Brain microvascular endothelial cell (primary cell): Measurements from ENCODE around the gene SNN.

Source experiments
- DNase-seq: peaks from one replicate; pipeline ENCODE4 v3.0.0-alpha.2; 2020
- H3K27ac ChIP-seq: fragments of 250-450 bp; sonication (Bioruptor Pico); 2 replicates; pipeline ENCODE4 v1.5.1; 2020; ENCODE audit warnings: mild to moderate bottlenecking, moderate library complexity
- H3K27me3 ChIP-seq: fragments of 250-450 bp; sonication (Bioruptor Pico); replicated peaks from 2 replicates; pipeline ENCODE4 v1.5.1; 2020; ENCODE audit warnings: mild to moderate bottlenecking
- H3K36me3 ChIP-seq: fragments of 250-450 bp; sonication (Bioruptor Pico); replicated peaks from 2 replicates; pipeline ENCODE4 v1.5.1; 2020; ENCODE audit warnings: mild to moderate bottlenecking
- H3K4me3 ChIP-seq: 2 replicates; pipeline ENCODE4 v1.5.1; 2011; ENCODE audit warnings: low read depth, mild to moderate bottlenecking, control low read depth, low read length, moderate library complexity
- in situ Hi-C: cut with HindIII; loops from 2 replicates; pipeline ENCODE4 v1.10.0; 2017; ENCODE audit warnings: low sequenced_read_pairs, low pct_ligation_motif_present
- TF ChIP-seq, protein P1 (sequence below): IDR thresholded peaks from 2 replicates; pipeline ENCODE4 v1.5.1; 2011; ENCODE audit warnings: low read depth, mild to moderate bottlenecking, moderate library complexity, low read length, control low read depth, inconsistent platforms; ENCODE audit errors: missing control alignments

The SNN gene

DNA sequence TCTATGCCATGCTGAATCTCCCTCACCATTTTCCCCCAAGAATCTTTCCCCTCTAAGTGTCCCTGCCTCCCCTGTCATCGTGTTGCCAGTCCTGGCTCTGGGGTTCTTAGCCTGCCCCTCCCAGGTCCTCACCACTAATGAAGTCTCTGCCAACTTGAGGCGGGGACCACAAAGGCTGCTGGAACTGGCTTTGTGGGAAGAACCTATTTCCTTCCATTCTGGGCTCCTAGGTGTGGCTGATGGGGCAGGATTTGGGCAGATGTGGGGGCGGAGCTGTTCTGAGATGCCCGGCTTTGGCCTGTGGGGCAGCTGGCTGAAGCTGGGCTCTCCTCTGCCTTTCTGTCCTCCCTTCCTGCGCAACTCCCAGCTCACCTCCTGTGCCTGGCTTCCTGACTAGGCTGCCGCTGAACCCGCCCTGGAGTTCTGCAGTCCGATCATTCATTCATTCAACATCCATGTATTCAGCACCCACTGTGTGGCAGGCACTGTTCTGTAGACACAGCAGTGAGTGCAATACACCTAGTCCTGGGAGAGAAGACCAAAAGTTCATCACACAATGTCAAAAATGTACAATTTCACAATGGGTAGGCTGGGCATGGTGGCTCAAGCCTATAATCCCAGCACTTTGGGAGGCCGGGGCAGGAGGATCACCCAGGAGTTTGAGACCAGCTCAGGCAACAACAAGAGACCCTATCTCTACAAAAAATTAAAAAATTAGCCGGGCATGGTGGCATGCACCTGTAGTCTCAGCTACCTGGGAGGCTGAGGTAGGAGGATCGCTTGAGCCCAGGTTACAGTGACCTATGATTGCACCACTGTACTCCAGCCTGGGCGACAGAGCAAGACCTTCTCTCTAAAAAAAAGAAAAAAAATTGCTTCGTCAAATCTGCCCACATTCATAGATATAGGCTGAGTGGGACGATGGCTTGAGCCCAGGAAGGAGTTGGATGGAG is 1.9 kb upstream of the SNN start:
- H3K27me3 ChIP-seq, result no peaks in the 10 kb centered on the region
- in situ Hi-C loops, result no loop called here
- TF ChIP-seq, protein P1, sequence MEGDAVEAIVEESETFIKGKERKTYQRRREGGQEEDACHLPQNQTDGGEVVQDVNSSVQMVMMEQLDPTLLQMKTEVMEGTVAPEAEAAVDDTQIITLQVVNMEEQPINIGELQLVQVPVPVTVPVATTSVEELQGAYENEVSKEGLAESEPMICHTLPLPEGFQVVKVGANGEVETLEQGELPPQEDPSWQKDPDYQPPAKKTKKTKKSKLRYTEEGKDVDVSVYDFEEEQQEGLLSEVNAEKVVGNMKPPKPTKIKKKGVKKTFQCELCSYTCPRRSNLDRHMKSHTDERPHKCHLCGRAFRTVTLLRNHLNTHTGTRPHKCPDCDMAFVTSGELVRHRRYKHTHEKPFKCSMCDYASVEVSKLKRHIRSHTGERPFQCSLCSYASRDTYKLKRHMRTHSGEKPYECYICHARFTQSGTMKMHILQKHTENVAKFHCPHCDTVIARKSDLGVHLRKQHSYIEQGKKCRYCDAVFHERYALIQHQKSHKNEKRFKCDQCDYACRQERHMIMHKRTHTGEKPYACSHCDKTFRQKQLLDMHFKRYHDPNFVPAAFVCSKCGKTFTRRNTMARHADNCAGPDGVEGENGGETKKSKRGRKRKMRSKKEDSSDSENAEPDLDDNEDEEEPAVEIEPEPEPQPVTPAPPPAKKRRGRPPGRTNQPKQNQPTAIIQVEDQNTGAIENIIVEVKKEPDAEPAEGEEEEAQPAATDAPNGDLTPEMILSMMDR, result no peak
- no peak overlapping the region for H3K4me3 ChIP-seq
- H3K27ac ChIP-seq, result no peak overlapping the region
- DNase-seq, result no peak
- no peaks in the 10 kb centered on the region for H3K36me3 ChIP-seq

DNA sequence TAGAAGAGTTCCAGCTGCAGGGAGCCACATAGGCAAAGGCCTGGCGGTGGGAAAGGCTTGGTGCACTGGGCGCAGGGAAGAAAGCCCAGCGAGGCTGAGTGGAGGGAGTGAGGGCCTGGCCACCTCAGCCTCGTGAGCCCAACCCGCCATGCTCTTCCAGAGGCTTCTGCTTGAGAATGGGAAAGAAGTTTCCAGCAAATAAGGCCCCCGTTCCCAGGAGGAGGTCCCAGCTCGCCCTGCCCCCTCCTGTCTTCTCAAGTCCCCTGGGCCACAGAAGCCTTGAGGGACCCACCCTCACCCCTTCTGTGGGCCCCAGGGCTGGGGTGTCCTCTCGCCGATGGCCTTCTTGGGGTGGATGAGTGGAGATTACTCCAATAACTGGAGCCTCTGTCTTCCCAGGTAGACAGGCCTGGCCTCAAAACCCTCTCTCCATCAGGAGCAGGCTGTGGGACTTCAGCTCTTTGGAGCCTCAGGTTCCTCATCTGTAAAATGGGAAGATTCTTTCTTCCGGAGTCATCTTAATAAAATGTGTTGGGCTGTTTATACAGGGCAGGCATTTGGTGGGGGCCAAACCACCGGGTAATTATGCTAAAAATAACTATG is 933 bp upstream of the SNN start:
- Histone ChIP-seq H3K27ac (no peak overlapping the region), H3K4me3 (no peak overlapping the region), H3K27me3 (no peaks in the 10 kb centered on the region), H3K36me3 (no peaks in the 10 kb centered on the region)
- no peak for DNase-seq
- in situ Hi-C loops, result no loop called here
- TF ChIP-seq, protein P1, result no peak

DNA sequence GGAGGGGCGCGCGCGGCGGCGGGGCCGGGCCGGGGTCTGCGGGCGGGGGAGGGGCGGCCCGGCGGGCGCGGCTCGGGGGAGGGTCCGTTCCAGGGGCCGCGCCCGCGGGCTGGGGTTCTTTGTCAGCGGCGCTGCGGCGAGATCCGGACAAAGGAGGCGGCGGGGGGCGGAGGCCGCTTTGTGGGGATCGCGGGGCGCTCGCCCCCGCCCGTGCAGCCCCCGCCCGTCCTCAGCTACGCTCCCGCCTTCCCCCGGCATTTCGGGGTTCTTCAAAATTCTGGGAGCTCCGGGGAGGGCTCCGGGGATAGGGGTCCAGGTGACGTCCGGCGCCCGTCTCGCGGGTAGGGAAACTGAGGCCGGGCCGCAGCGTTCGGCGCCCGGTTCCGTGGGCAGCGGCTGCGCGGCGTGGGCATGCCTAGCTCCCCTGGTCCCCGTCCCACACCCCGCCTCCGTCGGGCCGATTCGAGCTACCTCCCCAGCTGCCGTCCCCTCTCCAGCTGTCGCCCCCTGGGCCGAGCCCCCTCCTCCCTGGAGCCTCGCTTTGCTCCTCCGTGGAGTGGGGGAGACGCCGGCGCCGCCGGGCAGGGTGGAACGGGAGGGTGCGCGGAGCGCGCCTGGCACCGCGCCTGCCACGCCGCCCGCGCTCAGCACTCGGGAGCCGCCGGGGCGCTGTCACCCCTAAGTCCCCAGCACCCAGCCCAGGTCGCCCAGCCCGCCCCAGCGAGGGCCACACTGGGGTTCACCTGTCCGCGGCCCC is 546 bp downstream of the SNN start:
- Histone ChIP-seq H3K4me3 (peak overlapping the region; percentile 70), H3K36me3 (no peaks in the 10 kb centered on the region), H3K27ac (no peak overlapping the region), H3K27me3 (no peaks in the 10 kb centered on the region)
- DNase-seq, result no peak
- in situ Hi-C loops, result no loop called here
- TF ChIP-seq, protein P1, result no peak

DNA sequence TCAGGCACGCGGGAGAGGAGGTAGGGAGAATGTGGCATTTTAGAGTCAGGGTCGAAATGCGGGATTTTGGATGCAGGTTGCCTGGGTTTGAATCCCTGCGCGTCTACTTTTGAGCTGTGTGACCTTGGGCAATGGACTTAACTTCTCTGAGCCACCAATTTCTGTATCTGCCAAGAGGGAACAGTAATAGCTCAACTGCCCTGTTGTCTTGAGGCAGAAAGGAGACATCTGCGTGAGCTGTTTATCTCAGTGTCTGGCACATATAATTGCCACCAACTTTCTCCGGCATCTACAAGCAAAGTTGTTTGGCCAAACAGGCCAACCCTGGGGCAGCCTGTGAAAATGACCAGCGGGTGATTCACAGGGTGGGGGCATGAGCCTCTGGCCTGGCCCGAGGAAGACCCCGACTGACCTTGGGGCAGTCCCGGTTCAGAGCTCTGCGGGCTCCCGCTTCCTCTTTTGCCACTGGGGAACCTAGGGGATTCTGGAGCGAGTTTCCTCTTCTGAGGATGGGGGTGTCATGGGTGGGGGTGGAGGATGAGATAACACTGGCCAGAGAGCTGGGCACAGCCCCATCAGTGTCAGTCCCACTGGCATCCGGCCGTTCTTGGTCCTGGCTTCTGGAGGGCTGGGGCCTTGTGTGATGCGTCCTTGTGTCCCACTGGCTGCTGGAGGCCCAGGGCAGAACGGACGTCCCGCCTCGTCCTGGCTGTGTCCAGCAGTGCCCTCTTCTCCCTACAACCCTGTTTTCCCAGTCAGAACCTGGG is 1.3 kb downstream of the SNN start:
- Histone ChIP-seq H3K27me3 (no peaks in the 10 kb centered on the region), H3K27ac (no peak overlapping the region), H3K36me3 (no peaks in the 10 kb centered on the region), H3K4me3 (peak overlapping the region; percentile 70)
- TF ChIP-seq, protein P1, result no peak
- DNase-seq, result no peak
- in situ Hi-C loops, result no loop called here
